IMR-90 (cell line): Measurements from ENCODE around the gene S1PR4. TPM values are rescaled to one million over a fixed set of nuclear protein-coding genes. Genes with fewer than 3 reads are reported as not detected.

ENCODE experiments used
- ATAC-seq: fragments of 200-7000 bp; cut with Tn5 transposase; 2 replicates; pipeline ENCODE4 v1.9.1; 2020; ENCODE audit warnings: low read depth, mild to moderate bottlenecking, moderate library complexity
- BruUV-seq: library from RNA; stranded (reverse); fragments of 400-500 nt; replicated peaks from 2 replicates; lab custom pipeline; 2021; lab: Mats Ljungman, UMichigan
- CTCF ChIA-PET: fragments of 300-600 bp; formaldehyde crosslinking; extraction: SDS; loops from one replicate; lab custom pipeline; 2021; ENCODE audit warnings: antibody characterized with exemption; lab: Yijun Ruan, JAX
- POLR2A ChIA-PET: fragments of 300-600 bp; sonication (Branson Sonifier 250); formaldehyde crosslinking; loops from one replicate; lab custom pipeline; 2022; ENCODE audit warnings: antibody characterized with exemption; ENCODE audit not compliant: unreplicated experiment; lab: Charles Lee
- DNase-seq: peaks from one replicate; pipeline ENCODE4 v3.0.0; 2013
- H2AFZ ChIP-seq: replicated peaks from 2 replicates; pipeline ENCODE3; 2013; ENCODE audit warnings: low read length, mild to moderate bottlenecking; ENCODE audit not compliant: poor library complexity
- H2AK5ac ChIP-seq: 2 replicates; pipeline ENCODE4 v1.6.1; 2013; ENCODE audit warnings: low read depth, low read length, inconsistent platforms
- H2AK9ac ChIP-seq: replicated peaks from 2 replicates; pipeline ENCODE3; 2013; ENCODE audit warnings: mild to moderate bottlenecking, low read depth, low read length, moderate library complexity; ENCODE audit not compliant: poor library complexity
- H2BK120ac ChIP-seq: 2 replicates; pipeline ENCODE4 v1.6.1; 2013; ENCODE audit warnings: low read depth, low read length, inconsistent platforms
- H2BK15ac ChIP-seq: 3 replicates; pipeline ENCODE4 v1.6.1; 2013; ENCODE audit warnings: low read depth, low read length, inconsistent platforms
- H2BK20ac ChIP-seq: 2 replicates; pipeline ENCODE4 v1.6.1; 2013; ENCODE audit warnings: low read depth, mild to moderate bottlenecking, inconsistent platforms, low read length, moderate library complexity
- H2BK5ac ChIP-seq: 2 replicates; pipeline ENCODE4 v1.6.1; 2013; ENCODE audit warnings: mild to moderate bottlenecking, low read depth, low read length, inconsistent platforms; ENCODE audit not compliant: poor library complexity, severe bottlenecking
- H3K14ac ChIP-seq: replicated peaks from 2 replicates; pipeline ENCODE4 v1.6.1; 2013; ENCODE audit warnings: low read depth, low read length, inconsistent platforms
- H3K18ac ChIP-seq: 2 replicates; pipeline ENCODE4 v1.6.1; 2013; ENCODE audit warnings: low read depth, low read length, control low read depth
- H3K23ac ChIP-seq: 2 replicates; pipeline ENCODE4 v1.6.1; 2013; ENCODE audit warnings: low read depth, low read length, inconsistent platforms
- H3K27ac ChIP-seq: 2 replicates; pipeline ENCODE4 v1.5.1; 2013; ENCODE audit warnings: mild to moderate bottlenecking, control low read depth, low read length; ENCODE audit not compliant: insufficient read depth
- H3K27me3 ChIP-seq: 2 replicates; pipeline ENCODE4 v1.6.1; 2013; ENCODE audit warnings: low read length; ENCODE audit not compliant: control insufficient read depth, insufficient read depth
- H3K36me3 ChIP-seq: 2 replicates; pipeline ENCODE4 v1.6.1; 2013; ENCODE audit warnings: low read length, mixed read lengths; ENCODE audit not compliant: control insufficient read depth, insufficient read depth
- H3K4ac ChIP-seq: 2 replicates; pipeline ENCODE4 v1.6.1; 2013; ENCODE audit warnings: low read depth, low read length, inconsistent platforms
- H3K4me1 ChIP-seq: 2 replicates; pipeline ENCODE4 v1.6.1; 2013; ENCODE audit warnings: low read length, mixed read lengths; ENCODE audit not compliant: control insufficient read depth, insufficient read depth
- H3K4me2 ChIP-seq: 2 replicates; pipeline ENCODE4 v1.6.1; 2013; ENCODE audit warnings: low read depth, mild to moderate bottlenecking, control low read depth, low read length, moderate library complexity
- H3K4me3 ChIP-seq: 2 replicates; pipeline ENCODE4 v1.5.1; 2013; ENCODE audit warnings: low read depth, mild to moderate bottlenecking, control low read depth, low read length, moderate library complexity; ENCODE audit not compliant: insufficient read depth
- H3K56ac ChIP-seq: 2 replicates; pipeline ENCODE4 v1.6.1; 2013; ENCODE audit warnings: low read length, inconsistent platforms; ENCODE audit not compliant: insufficient read depth; ENCODE audit errors: extremely low read depth
- H3K79me1 ChIP-seq, 2 experiments: 2 replicates each; pipeline ENCODE4 v1.6.1; 2013; ENCODE audit warnings: low read length in 2 of 2, inconsistent platforms in 1 of 2, low read depth in 1 of 2
- H3K9ac ChIP-seq: 2 replicates; pipeline ENCODE4 v1.6.1; 2013; ENCODE audit warnings: low read depth, low read length, control low read depth
- H3K9me1 ChIP-seq: 2 replicates; pipeline ENCODE4 v1.6.1; 2013; ENCODE audit warnings: low read length, inconsistent platforms; ENCODE audit not compliant: insufficient read depth
- H3K9me3 ChIP-seq: 2 replicates; pipeline ENCODE4 v1.6.1; 2013; ENCODE audit warnings: low read length; ENCODE audit not compliant: control insufficient read depth, insufficient read depth
- H4K20me1 ChIP-seq: 2 replicates; pipeline ENCODE4 v1.6.1; 2013; ENCODE audit warnings: low read length, inconsistent platforms; ENCODE audit not compliant: insufficient read depth
- H4K5ac ChIP-seq: 2 replicates; pipeline ENCODE4 v1.6.1; 2013; ENCODE audit warnings: mild to moderate bottlenecking, low read depth, low read length, control low read depth
- H4K8ac ChIP-seq, 2 experiments: 2 replicates each; pipeline ENCODE4 v1.6.1; 2013; ENCODE audit warnings: low read depth in 2 of 2, low read length in 2 of 2, control low read depth in 1 of 2, inconsistent platforms in 1 of 2
- H4K91ac ChIP-seq: 2 replicates; pipeline ENCODE4 v1.6.1; 2013; ENCODE audit warnings: low read depth, low read length, inconsistent platforms; ENCODE audit not compliant: insufficient read depth
- BHLHE40 ChIP-seq: fragments of 150-350 bp; IDR thresholded peaks from 2 replicates; pipeline ENCODE4 v1.6.1; 2016; ENCODE audit warnings: mild to moderate bottlenecking, low read depth, low read length
- CEBPB ChIP-seq: IDR thresholded peaks from 2 replicates; pipeline ENCODE4 v1.6.1; 2012; ENCODE audit warnings: low read depth, low read length, improper control_type of control experiment
- CHD1 ChIP-seq: IDR thresholded peaks from 2 replicates; pipeline ENCODE4 v1.6.1; 2012; ENCODE audit warnings: low read depth, low read length, improper control_type of control experiment
- FOS ChIP-seq: fragments of 150-350 bp; IDR thresholded peaks from 2 replicates; pipeline ENCODE4 v1.6.1; 2016; ENCODE audit warnings: low read depth, low read length
- MAFK ChIP-seq: IDR thresholded peaks from 2 replicates; pipeline ENCODE4 v1.6.1; 2012; ENCODE audit warnings: low read depth, low read length, improper control_type of control experiment
- MAZ ChIP-seq: IDR thresholded peaks from 2 replicates; pipeline ENCODE4 v1.6.1; 2012; ENCODE audit warnings: low read depth, mild to moderate bottlenecking, low read length, improper control_type of control experiment, moderate library complexity, borderline replicate concordance
- MXI1 ChIP-seq: IDR thresholded peaks from 2 replicates; pipeline ENCODE4 v1.6.1; 2012; ENCODE audit warnings: low read depth, mild to moderate bottlenecking, low read length, moderate library complexity, borderline replicate concordance
- NFE2L2 ChIP-seq: fragments of 150-350 bp; IDR thresholded peaks from 2 replicates; pipeline ENCODE4 v1.6.1; 2016; ENCODE audit warnings: low read depth, mild to moderate bottlenecking, low read length
- POLR2A ChIP-seq: IDR thresholded peaks from 2 replicates; pipeline ENCODE4 v1.6.1; 2012; ENCODE audit warnings: mild to moderate bottlenecking, low read depth, low read length
- RAD21 ChIP-seq: IDR thresholded peaks from 2 replicates; pipeline ENCODE4 v1.6.1; 2012; ENCODE audit warnings: low read length, improper control_type of control experiment
- RCOR1 ChIP-seq: IDR thresholded peaks from 2 replicates; pipeline ENCODE4 v1.6.1; 2012; ENCODE audit warnings: mild to moderate bottlenecking, low read length, improper control_type of control experiment; ENCODE audit not compliant: insufficient replicate concordance
- RFX5 ChIP-seq: IDR thresholded peaks from 2 replicates; pipeline ENCODE4 v1.8.0; 2012; ENCODE audit warnings: low read depth, mild to moderate bottlenecking, low read length, moderate library complexity
- SMC3 ChIP-seq: fragments of 150-350 bp; IDR thresholded peaks from 2 replicates; pipeline ENCODE4 v1.6.1; 2016; ENCODE audit warnings: low read depth, mild to moderate bottlenecking, antibody characterized with exemption, low read length, moderate library complexity
- WGBS, 2 experiments: methylation state at CpG; one replicate each; pipeline versions ENCODE4 v1.1.5 to v1.1.7; 2013; ENCODE audit warnings: missing lambda C conversion rate in 2 of 2; ENCODE audit not compliant: insufficient read length in 1 of 2; ENCODE audit errors: extremely low coverage in 2 of 2; 5-methylcytosine and 5-hydroxymethylcytosine counted together
- dilution Hi-C: fragments of 300-500 bp; cut with HindIII; formaldehyde crosslinking; loops from one replicate; pipeline ENCODE4 v1.14.3; 2018; ENCODE audit warnings: low sequenced_read_pairs; ENCODE audit not compliant: unreplicated experiment
- in situ Hi-C: fragments of 300-500 bp; cut with MboI; formaldehyde crosslinking; loops from 3 replicates; pipeline ENCODE4 v1.14.3; 2019; ENCODE audit warnings: low sequenced_read_pairs, inconsistent platforms, mixed read lengths
- intact Hi-C: fragments of 100-400 bp; cut with micrococcal nuclease; formaldehyde crosslinking; loops from 2 replicates; pipeline ENCODE4 v1.10.0; 2022
- polyA plus RNA-seq, 3 experiments: library from polyadenylated mRNA; depleted of rRNA; stranded (reverse); fragments of >200 nt; gene quantifications; 2 replicates each; pipeline ENCODE4 v1.2.3, GENCODE V29; 2012; ENCODE audit warnings: low replicate concordance in 1 of 3
- total RNA-seq: library from RNA; depleted of rRNA; stranded (reverse); fragments of >200 nt; gene quantifications from 2 replicates; pipeline ENCODE4 v1.2.3, GENCODE V29; 2012
- TF ChIP-seq, protein P1 (sequence below): fragments of 150-350 bp; IDR thresholded peaks from 2 replicates; pipeline ENCODE4 v1.6.1; 2016; ENCODE audit warnings: low read depth, mild to moderate bottlenecking, low read length, moderate library complexity, borderline replicate concordance
- TF ChIP-seq, protein P2 (sequence below): conservative IDR thresholded peaks from 2 replicates; pipeline ENCODE4 v1.5.1; 2012; ENCODE audit warnings: mild to moderate bottlenecking, low read depth, low read length, improper control_type of control experiment
- TF ChIP-seq, protein P3 (sequence below): fragments of 150-350 bp; IDR thresholded peaks from 2 replicates; pipeline ENCODE4 v1.6.1; 2017; ENCODE audit warnings: mild to moderate bottlenecking, antibody characterized with exemption, low read length, low read depth

Gene S1PR4
- total and polyA plus RNA-seq, 2 of the 4 experiments (the other 2 are of a cell fraction), result not detected

DNA sequence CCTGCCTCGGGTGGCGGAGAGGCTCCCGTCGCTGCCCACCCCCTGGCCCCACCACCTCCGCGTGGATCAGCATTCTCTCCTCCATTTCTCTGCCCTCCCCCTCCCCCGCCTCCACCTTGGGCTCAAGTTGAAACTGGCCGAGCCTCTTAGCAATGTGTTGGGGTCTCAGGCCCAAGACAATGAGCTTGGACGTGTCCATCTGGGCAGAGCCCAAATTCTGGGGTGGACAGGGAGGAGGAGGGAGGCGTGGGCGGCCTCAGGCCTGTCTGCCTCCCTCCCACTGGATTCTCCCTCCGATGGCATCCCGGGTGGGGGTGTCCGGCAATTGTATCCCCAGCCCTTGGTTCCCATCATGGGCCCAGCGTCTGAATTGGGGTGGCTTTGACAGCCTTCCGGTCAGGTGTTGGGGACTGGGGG is 47.1 kb downstream of the S1PR4 start:
- TF ChIP-seq SMC3 (no peak), BHLHE40 (no peak), RFX5 (no peak), MAFK (no peak), RAD21 (no peak), NFE2L2 (no peak), CHD1 (no peak), MAZ (no peak), RCOR1 (no peak), POLR2A (no peak), MXI1 (no peak), FOS (no peak), CEBPB (no peak)
- TF ChIP-seq, protein P1, sequence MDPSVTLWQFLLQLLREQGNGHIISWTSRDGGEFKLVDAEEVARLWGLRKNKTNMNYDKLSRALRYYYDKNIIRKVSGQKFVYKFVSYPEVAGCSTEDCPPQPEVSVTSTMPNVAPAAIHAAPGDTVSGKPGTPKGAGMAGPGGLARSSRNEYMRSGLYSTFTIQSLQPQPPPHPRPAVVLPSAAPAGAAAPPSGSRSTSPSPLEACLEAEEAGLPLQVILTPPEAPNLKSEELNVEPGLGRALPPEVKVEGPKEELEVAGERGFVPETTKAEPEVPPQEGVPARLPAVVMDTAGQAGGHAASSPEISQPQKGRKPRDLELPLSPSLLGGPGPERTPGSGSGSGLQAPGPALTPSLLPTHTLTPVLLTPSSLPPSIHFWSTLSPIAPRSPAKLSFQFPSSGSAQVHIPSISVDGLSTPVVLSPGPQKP, result no peak
- TF ChIP-seq, protein P2, sequence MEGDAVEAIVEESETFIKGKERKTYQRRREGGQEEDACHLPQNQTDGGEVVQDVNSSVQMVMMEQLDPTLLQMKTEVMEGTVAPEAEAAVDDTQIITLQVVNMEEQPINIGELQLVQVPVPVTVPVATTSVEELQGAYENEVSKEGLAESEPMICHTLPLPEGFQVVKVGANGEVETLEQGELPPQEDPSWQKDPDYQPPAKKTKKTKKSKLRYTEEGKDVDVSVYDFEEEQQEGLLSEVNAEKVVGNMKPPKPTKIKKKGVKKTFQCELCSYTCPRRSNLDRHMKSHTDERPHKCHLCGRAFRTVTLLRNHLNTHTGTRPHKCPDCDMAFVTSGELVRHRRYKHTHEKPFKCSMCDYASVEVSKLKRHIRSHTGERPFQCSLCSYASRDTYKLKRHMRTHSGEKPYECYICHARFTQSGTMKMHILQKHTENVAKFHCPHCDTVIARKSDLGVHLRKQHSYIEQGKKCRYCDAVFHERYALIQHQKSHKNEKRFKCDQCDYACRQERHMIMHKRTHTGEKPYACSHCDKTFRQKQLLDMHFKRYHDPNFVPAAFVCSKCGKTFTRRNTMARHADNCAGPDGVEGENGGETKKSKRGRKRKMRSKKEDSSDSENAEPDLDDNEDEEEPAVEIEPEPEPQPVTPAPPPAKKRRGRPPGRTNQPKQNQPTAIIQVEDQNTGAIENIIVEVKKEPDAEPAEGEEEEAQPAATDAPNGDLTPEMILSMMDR, result no peak
- TF ChIP-seq, protein P3, sequence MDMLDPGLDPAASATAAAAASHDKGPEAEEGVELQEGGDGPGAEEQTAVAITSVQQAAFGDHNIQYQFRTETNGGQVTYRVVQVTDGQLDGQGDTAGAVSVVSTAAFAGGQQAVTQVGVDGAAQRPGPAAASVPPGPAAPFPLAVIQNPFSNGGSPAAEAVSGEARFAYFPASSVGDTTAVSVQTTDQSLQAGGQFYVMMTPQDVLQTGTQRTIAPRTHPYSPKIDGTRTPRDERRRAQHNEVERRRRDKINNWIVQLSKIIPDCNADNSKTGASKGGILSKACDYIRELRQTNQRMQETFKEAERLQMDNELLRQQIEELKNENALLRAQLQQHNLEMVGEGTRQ, result no peak
- no peaks in the 10 kb centered on the region for H3K9me3 ChIP-seq
- H3K4me3 ChIP-seq, result no peak overlapping the region
- POLR2A ChIA-PET, result no interaction called here
- no peaks in the 10 kb centered on the region; the same call in 1 of the 2 replicates for H4K20me1 ChIP-seq
- H3K18ac ChIP-seq, result no peak overlapping the region
- no CpG with 5 or more reads among the region's 16 CpGs for WGBS, 2 experiments
- no peak for ATAC-seq
- no peaks in the 10 kb centered on the region for H3K79me1 ChIP-seq
- H3K56ac ChIP-seq, result no peak overlapping the region
- no peak overlapping the region for H3K4me2 ChIP-seq
- CTCF ChIA-PET, result no interaction called here
- in situ Hi-C loops, result no loop called here
- no peak overlapping the region for H4K8ac ChIP-seq
- no peak for DNase-seq
- H3K36me3 ChIP-seq, result no peaks in the 10 kb centered on the region
- H3K23ac ChIP-seq, result no peak overlapping the region
- H4K91ac ChIP-seq, result no peak overlapping the region
- H2BK20ac ChIP-seq, result no peak overlapping the region
- H3K4me1 ChIP-seq, result peaks cover 2% of the 10 kb centered on the region; the same call in 1 of the 2 replicates
- peaks cover 54% of the 10 kb centered on the region for H3K27me3 ChIP-seq
- no peak overlapping the region for H2AFZ ChIP-seq
- no peak overlapping the region for H2AK5ac ChIP-seq
- dilution Hi-C loops, result no loop called here
- H3K9me1 ChIP-seq, result no peaks in the 10 kb centered on the region
- no peak overlapping the region for H3K27ac ChIP-seq
- intact Hi-C loops, result no loop called here
- H2BK120ac ChIP-seq, result no peak overlapping the region
- no peak overlapping the region for H2BK15ac ChIP-seq
- H3K9ac ChIP-seq, result no peak overlapping the region
- no peak overlapping the region for H2AK9ac ChIP-seq
- H2BK5ac ChIP-seq, result no peak overlapping the region
- H4K5ac ChIP-seq, result no peak overlapping the region
- no peak overlapping the region for H3K4ac ChIP-seq
- no peak overlapping the region for H3K14ac ChIP-seq
- no TSS peak for BruUV-seq
